Calu3 (cell line): ENCODE data around the gene ARHGAP29. TPM values are rescaled to one million over a fixed set of nuclear protein-coding genes. Genes with fewer than 3 reads are reported as not detected.

Experiments used
- BruUV-seq: library from RNA; stranded (reverse); fragments of 400-500 nt; replicated peaks from 2 replicates; lab custom pipeline; 2021; lab: Mats Ljungman, UMichigan
- CTCF ChIA-PET: fragments of 300-600 bp; sonication (Branson Sonifier 250); formaldehyde crosslinking; loops from one replicate; lab custom pipeline; 2022; ENCODE audit warnings: antibody characterized with exemption; lab: Charles Lee
- DNase-seq: peaks from one replicate; pipeline ENCODE4 v3.0.0; 2022
- H3K27ac Mint-ChIP-seq: one replicate; pipeline ENCODE4 v1.8.0; 2022; ENCODE audit warnings: mixed read lengths; ENCODE audit not compliant: unreplicated experiment
- H3K27me3 Mint-ChIP-seq: one replicate; pipeline ENCODE4 v1.8.0; 2022; ENCODE audit warnings: mixed read lengths; ENCODE audit not compliant: unreplicated experiment
- H3K36me3 Mint-ChIP-seq: one replicate; pipeline ENCODE4 v1.8.0; 2022; ENCODE audit warnings: mild to moderate bottlenecking, moderate library complexity, mixed read lengths; ENCODE audit not compliant: insufficient read depth, unreplicated experiment
- H3K4me1 Mint-ChIP-seq: one replicate; pipeline ENCODE4 v1.8.0; 2022; ENCODE audit warnings: mild to moderate bottlenecking, low read depth, mixed read lengths; ENCODE audit not compliant: unreplicated experiment
- H3K4me3 Mint-ChIP-seq: one replicate; pipeline ENCODE4 v1.8.0; 2022; ENCODE audit warnings: mild to moderate bottlenecking, low read depth, moderate library complexity, mixed read lengths; ENCODE audit not compliant: unreplicated experiment
- H3K9me3 Mint-ChIP-seq: one replicate; pipeline ENCODE4 v1.8.0; 2022; ENCODE audit warnings: low read depth, mixed read lengths; ENCODE audit not compliant: unreplicated experiment
- intact Hi-C: fragments of 100-400 bp; cut with micrococcal nuclease; formaldehyde crosslinking; loops from one replicate; pipeline ENCODE4 v1.10.0; 2022; ENCODE audit not compliant: unreplicated experiment
- total RNA-seq: library from RNA; stranded (reverse); gene quantifications from 2 replicates; pipeline ENCODE4 v1.2.3, GENCODE V29; 2022
- TF ChIP-seq, protein P1 (sequence below): fragments of 200-600 bp; IDR thresholded peaks from one replicate; pipeline ENCODE4 v1.8.0; 2022; ENCODE audit warnings: antibody characterized with exemption; ENCODE audit not compliant: unreplicated experiment

Gene ARHGAP29
- total RNA-seq, 1 experiment from 2014 or later, result 57.9 TPM

DNA sequence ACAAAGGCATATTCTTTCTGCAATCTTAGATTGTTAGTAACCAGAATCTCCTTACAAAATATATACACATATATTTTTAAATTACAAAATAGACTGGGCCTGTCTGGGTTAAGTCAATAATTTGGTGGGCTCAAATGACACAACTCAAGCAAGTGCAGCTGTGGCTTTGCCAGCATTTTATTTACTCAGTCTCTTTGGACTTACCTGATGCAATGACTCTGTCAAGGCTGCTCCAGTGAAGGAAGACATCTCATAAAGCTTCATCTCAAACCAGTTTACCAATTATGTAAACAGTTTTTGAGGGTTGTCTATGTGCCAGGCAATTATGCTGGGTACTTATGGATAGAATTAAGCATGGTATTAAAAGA is 93.6 kb downstream of the ARHGAP29 start:
- TF ChIP-seq, protein P1, sequence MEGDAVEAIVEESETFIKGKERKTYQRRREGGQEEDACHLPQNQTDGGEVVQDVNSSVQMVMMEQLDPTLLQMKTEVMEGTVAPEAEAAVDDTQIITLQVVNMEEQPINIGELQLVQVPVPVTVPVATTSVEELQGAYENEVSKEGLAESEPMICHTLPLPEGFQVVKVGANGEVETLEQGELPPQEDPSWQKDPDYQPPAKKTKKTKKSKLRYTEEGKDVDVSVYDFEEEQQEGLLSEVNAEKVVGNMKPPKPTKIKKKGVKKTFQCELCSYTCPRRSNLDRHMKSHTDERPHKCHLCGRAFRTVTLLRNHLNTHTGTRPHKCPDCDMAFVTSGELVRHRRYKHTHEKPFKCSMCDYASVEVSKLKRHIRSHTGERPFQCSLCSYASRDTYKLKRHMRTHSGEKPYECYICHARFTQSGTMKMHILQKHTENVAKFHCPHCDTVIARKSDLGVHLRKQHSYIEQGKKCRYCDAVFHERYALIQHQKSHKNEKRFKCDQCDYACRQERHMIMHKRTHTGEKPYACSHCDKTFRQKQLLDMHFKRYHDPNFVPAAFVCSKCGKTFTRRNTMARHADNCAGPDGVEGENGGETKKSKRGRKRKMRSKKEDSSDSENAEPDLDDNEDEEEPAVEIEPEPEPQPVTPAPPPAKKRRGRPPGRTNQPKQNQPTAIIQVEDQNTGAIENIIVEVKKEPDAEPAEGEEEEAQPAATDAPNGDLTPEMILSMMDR, result no peak
- Mint-ChIP-seq H3K4me1 (no peaks in the 10 kb centered on the region), H3K36me3 (no peaks in the 10 kb centered on the region), H3K4me3 (no peak overlapping the region), H3K27me3 (no peaks in the 10 kb centered on the region), H3K9me3 (peaks cover 3% of the 10 kb centered on the region), H3K27ac (no peak overlapping the region)
- intact Hi-C loops, result no loop called here
- no TSS peak for BruUV-seq
- CTCF ChIA-PET, result no interaction called here
- no peak for DNase-seq

- Mint-ChIP-seq H3K4me3 (no peak overlapping the region), H3K36me3 (no peaks in the 10 kb centered on the region), H3K4me1 (no peaks in the 10 kb centered on the region), H3K27me3 (no peaks in the 10 kb centered on the region), H3K9me3 (peaks cover 3% of the 10 kb centered on the region), H3K27ac (no peak overlapping the region)
- CTCF ChIA-PET, result no interaction called here
- DNase-seq, result no peak
- TF ChIP-seq, protein P1, result no peak
- intact Hi-C loops, result no loop called here
- BruUV-seq, result no TSS peak
Measured at GRCh38 chr1:94143173-94143808, 94.1 kb downstream of the ARHGAP29 start.

DNA sequence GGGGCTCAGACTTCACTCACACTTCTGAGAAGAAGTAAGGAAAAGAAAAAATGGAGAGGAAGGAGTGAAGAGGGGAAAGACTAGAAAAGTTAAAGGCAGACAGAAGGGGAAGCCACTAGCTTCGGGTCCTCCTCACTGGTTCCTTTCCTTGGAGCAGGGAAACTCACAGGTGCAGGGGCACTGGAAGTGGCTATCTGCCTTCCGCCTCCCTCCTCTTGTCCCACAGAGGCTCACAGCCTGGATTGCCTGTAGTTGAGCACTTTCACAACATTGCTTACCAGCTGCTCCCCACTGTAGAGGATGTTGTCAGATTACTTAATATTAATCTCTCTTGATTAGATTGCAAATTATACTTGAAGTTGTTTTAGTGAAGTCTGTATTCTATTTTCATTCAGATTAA is 94.8 kb downstream of the ARHGAP29 start:
- no peak for DNase-seq
- no peaks in the 10 kb centered on the region for H3K27me3 Mint-ChIP-seq
- BruUV-seq, result no TSS peak
- TF ChIP-seq, protein P1, result no peak
- no peak overlapping the region for H3K27ac Mint-ChIP-seq
- CTCF ChIA-PET, result no interaction called here
- intact Hi-C loops, result no loop called here
- H3K4me1 Mint-ChIP-seq, result no peaks in the 10 kb centered on the region
- H3K36me3 Mint-ChIP-seq, result no peaks in the 10 kb centered on the region
- no peak overlapping the region for H3K4me3 Mint-ChIP-seq
- H3K9me3 Mint-ChIP-seq, result peaks cover 3% of the 10 kb centered on the region

DNA sequence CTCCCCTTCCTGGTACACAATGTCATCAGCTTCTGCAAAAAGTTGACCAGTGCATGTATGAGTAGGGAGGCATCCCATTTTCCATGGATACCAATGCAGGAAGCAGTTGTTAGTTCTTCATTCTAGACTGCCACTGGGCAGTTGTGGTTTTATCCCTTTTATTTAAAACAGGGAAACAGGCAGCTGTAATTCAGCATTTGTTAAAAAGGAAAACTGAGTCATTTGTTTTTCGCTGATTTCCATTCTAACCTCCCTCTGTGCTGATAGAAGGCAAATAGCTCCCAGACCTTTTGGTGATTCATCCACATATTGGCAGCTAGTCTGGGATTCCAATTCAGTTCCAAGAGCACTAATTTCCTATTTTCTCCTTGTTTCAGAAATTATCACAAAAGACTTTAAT is 95.4 kb downstream of the ARHGAP29 start:
- CTCF ChIA-PET, result no interaction called here
- no peak overlapping the region for H3K27ac Mint-ChIP-seq
- BruUV-seq, result no TSS peak

More for the DNA sequence above, 95.4 kb downstream of the ARHGAP29 start:
- Mint-ChIP-seq H3K9me3 (peaks cover 4% of the 10 kb centered on the region), H3K4me3 (no peak overlapping the region), H3K36me3 (no peaks in the 10 kb centered on the region), H3K4me1 (no peaks in the 10 kb centered on the region), H3K27me3 (no peaks in the 10 kb centered on the region)
- no peak for DNase-seq
- intact Hi-C loops, result no loop called here
- TF ChIP-seq, protein P1, result no peak
